ENCODE data around the gene PDIA5.
"Not testable (repeated sequence)": the region's sequence is repeated elsewhere in the genome, so short reads cannot be mapped to it uniquely, and the experiment has no call there.

PDIA5 gene

DNA sequence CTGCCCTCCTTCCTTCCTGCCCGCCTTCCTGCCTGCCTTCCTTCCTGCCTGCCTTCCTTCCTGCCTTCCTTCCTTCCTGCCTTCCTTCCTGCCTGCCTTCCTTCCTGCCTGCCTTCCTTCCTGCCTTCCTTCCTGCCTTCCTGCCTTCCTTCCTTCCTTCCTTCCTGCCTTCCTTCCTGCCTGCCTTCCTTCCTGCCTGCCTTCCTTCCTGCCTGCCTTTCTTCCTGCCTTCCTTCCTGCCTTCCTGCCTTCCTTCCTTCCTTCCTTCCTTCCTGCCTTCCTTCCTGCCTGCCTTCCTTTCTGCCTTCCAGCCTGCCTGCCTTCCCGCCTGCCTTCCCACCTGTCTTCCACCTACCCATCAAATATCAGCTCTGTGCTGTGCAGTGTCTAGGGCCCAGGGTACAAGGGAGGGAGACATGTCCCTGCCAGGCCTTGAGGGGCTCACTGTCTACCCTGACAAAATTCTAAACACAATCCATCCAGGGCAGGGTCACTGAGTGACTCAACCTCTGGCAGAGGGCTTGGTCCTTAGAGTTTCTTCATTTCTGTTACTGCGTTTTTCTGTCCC, 85.1 kb downstream of the PDIA5 start:
- DNase-seq, result not testable (repeated sequence)

DNA sequence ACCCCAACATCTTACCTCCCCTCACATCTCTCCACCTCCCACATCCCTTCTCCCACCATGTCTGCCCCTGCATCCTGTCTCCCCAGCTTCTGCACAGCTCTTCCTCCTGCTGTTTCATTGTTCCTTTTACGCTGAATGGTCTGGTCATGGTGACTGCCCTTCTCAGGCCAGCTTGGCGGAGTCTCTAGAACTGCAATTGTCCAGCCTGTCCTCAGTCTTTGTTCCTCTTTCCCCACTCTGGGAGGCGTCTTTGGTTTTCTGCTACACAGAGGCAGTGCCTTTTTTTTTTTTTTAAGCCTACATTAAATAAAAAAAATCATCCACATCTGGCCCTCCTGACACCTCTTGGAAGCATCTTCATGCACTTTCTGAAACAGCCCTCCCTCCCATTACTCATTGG, 85.9 kb downstream of the PDIA5 start:
- no peak for DNase-seq

DNA sequence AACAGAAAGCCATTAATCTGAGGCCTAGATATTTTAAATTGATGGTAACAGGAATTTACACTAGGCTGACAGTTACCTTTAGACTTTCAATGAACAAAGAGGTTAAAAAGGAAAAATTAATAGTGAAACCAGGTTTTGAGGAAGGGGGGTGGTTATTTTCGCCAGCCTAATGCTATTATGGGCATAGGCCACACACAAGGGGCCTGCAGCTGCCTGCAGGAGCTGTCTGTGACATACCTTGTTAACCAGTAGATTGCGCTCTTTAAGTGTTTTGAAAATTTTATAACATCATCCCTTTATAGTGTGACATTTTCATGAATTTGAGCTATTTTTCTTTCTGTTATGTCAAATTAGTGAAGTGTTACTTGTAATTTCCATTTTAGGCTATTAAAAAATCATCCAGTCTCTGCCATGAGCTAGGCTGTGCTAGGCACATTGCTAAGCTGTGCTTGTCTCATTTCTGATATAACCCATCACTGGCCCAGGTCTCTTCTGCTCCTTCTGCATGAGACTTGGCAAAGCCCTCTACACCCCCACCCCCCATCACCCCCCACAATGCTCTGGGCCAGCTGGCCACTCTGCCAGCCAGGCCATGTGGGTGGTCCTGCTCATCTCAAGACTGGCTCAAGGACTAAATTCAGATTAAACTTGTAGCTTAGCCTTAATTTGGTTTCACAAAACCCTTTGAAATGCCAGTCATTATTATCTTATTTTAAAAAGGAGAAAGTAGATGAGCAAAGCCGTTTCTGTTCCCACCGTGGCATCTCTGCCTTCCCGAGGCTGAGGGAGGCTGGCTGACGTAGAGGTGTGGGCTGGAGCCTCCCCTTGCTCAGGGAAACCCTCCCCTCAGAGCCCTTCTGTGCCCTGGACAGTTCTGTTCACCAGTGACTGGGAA, 86.5 kb downstream of the PDIA5 start:
- DNase-seq, result no peak

DNA sequence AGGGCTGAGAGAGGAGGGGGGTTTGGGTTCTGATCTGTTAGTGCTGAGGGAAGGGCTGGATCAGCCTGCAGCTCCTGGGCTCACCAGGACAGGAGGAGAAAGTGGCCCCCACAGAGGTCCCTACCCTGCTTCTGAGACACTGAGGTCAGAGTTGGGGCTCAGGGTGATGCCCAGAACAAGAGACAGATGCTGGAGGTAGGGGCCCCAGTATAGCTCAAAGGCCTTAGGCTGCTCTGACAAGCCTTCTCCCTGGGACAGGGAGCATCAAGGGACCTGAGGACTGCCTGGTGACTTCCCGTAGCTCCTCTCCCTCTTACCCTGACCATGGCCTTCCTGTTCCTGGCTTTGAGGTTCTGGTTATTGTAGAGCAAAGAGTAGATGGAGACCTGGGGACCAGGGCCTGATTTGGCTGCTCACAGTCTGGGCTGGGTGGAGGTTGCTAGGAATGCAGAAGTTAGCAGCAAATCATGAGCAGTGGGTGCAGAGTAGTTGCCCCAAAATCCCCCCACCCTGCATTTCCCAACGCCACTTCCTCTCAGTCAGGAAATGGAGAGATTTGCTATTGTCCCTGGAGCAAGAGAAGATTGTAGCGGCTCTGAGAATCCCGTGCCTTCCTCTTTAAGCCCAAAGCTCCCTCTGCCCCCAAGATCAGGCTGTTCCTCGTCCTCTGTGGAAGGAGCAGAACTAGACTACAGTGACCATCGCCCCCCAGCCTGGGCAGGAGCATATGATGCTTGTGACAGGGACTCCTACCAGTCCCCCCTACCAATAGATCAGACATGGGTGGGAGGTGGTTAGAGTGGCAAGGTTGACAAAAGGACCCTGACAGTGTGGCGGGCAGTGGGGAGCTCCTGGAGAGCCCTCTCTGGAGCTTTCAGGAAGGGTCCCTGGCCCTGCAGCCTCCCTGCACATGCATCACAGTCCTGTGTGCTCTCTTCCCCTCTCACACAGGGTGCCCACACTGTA, 87.5 kb downstream of the PDIA5 start:
- DNase-seq, result no peak

DNA sequence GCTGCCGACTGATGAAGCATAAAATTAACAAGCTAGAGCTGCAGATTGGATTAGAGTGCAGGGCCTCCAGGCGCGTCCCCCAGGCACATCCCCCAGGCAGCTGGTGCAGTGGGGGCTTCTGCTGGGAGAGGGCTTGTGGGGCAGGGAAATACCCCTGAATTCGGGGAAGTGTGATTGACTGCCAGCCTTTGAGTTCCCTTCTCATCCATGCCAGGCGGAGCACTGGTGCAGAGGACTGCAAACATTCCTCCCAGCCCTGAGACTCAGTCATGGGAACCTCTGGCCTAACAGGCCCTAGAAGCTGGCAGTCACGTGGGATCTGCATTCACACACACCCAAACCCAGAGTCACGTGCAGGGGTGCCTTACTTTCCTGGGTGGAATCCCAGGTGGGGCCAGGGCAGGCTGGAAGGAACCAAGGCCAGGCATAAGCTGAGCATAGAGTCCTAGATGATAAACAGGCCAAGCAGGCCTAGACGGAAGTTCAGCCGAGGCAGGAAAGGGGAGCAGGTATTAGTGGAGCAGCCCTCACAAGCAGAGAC, 88.7 kb downstream of the PDIA5 start:
- no peak for DNase-seq

DNA sequence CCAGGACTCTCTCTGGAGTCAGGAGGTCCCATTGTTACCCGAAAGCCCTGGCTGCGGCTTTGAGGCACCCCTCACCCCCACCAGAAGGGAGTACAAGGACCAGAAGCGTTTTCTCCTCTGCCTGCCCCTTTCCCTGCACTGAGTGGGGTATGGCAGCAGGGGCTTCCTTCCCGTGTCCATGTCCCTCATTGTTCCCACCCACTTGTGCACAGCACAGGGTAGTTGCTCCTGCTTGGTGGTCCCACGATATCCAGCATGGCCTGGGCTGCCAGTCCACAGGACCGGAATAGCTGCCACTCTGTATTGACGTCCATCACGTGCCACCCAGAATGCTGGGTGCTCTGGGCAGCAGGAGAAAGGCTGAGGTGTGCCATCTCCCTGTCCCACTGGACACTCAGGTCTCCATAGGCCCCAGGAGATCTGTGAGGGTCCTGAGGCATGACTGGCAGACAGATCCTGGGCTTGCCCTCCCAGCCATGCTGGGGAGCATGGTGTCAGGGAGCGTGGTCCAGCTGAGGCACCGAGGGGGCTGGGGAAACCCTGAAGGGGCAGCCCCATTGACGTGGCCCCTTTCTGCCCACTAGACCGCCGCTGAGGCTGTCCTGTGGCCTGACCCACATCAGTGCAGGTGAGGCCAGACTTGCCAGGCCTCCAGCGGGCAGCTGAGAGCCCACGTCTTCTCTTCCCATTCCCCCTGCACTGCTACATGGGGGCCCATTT, 89.6 kb downstream of the PDIA5 start:
- DNase-seq, result no peak

DNA sequence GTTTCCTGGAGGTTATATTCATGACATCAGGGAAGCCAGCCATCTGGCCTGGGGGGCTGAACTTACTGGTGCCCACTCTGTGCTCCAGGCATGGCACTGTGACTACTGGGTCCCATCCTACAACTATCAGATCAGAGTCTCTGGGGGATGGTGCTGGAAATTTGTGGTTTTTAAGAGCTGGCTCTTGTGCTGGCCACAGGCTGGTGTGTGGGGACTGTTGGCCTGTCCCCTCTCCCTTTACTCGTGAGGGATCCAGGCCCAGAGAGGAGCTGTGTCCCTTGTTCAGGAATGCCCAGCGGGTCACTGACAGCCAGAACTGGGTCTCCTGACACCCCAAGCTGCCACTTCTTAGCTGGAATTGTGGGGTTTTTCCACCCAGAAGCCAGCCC, 90.4 kb downstream of the PDIA5 start:
- DNase-seq, result peak; percentile 56

DNA sequence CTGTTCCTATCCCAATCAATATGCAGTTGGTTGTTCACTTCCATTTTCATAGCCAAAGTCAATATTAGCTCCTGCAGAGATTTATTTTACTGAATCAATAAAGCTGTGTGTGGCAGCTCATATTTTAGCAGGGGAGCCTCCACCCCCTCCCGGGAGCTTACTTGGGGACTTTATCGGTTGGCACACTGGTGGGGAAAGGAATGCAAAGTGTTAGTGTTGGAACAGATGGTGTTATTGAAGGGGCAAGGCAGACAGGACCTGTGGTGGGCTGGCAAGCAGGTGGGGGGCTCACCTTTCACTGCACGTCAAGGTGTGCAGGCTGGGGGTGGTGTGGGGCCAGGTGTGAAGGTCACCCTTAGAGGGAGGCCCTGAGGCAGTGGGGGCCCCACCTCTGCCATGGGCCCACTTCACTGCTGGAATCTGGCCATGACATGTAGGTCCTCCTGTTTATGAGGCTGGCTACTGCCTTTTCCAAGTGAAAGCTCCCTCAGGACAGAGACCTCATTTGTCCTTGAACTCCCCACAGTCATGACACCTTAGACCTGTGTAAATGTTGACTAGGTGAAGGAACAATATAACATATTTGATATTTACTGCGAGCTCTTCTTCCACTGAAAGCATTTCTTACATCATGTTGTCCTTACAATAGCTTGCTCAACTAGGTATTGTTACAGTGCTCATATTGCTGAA, 90.9 kb downstream of the PDIA5 start:
- DNase-seq, result peak; percentile 88

DNA sequence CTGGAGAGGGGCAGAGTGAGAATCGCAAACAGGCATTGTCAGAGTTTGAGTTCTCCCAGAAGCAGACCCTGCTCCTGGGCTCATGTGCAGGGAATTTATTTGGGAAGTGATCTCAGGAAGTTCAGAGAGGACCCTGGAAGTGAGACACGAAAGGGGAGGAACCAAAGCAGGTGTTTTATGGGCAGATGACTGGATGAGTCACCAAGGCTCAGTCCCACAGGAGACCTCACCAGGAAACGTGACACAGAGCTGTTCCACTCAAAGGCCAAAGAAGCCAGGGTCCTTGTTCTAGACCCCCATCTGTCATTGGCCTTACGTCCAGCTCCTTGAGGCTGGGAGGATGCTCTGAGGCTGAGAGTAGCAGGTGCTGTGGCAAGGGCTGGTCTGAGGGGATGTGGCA, 91.5 kb downstream of the PDIA5 start:
- no peak for DNase-seq

DNA sequence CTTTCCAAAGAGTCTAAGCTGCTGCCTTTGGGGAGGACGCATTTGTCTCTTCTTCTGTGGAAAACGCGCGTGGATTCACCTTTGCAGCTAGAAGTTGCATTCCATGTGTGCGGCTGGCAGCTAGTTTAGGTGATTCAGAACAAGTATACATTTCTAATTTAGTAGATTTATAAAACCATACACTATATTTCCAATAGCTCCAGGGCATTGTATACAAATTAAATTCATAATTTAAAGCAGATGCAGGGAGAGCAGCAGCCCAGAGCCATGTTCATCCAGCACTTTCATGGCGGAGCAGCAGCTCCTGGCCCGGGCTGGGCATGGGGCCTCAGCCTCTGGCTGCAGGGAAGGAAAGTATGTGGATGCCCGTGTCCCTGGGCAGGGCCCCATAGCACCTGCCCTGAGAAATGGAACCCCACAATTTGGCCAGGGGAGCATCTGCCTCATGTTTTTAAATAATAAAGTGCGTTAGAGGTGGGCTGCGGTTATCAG, 92.1 kb downstream of the PDIA5 start:
- no peak for DNase-seq

DNA sequence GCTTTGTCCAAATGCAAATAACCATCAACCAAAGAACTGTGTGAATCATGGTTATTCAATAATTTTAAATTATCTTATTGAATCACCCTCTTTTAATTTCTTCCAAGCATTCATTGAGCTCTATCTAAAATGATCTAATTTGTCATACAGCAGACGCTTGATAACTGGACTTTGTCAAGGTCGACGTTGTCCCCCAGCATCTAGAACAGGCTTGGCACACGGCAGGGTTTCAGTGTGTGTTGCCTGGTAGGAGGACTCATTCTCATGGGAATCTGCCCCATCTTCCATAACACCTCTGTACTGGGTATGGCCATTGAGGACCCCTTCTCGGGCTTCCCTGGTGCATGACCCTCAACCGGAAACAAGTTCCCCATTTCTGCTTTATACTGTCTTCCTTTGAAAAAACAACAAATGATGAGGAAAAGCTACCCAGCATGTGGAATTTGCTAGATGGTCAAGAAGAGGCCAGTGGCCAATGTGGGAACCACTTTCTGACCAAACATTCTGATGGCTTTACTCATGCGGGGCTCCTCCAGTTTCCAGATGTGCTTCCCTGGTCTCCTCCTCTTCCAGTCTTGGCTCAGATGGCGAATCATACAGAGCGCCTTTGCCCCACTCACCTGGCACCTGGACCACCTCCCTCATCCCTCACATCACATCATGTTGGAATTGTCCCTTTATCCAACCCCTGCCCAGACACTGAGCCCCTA, 93.3 kb downstream of the PDIA5 start:
- no peak for DNase-seq

DNA sequence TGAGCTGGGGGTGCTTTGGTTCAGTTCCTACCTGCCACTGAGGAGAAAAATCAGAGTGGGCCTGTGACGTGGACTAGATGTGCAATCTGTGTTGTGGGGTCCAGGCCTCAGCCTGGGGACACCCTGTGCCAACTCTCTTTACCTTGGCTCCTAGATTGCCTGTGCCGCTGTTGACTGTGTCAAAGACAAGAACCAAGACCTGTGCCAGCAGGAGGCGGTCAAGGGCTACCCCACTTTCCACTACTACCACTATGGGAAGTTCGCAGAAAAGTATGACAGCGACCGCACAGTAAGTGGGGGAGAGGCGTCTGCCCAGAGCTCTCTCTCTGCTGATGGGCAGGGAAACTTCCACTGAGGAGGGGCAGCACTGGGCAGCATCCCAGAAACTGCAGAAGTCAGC, 94.3 kb downstream of the PDIA5 start:
- no peak for DNase-seq

DNA sequence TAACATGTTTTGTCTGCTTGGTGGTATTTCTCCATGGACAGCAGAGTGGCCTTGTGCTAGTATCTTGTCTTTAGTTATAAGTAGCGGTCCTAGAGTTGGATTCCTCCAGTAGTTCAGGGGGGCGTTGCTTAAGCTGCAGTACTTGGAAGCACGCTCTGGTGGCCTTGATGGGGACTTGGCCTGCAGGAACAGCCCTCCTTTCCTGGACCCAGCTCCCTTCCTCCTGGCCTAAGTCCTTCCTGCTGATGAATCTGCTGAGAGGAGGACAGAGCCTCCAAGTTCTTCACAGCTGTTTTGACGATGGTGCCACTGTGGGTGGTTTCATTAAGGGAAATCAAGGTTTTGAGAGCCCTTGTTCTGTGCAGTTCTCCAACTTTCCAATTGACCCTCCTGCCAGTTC, 96.3 kb downstream of the PDIA5 start:
- DNase-seq, result no peak

DNA sequence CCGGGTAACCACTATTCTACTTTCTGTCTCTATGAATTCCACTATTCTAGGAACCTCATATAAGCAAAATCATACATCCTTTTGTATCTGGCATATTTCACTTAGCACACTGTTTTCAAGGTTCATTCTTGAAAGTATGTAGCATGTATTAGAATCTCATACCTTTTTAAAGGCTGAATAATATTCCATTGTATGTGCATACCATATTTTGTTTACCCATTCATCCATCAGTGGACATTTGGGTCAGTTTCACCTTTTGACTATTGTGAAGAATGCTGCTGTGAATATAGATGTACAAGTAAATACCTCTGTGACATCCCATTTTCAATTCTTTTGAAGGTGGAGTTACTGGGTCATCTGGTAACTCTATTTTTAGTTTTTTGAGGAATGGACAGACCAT, 98.3 kb downstream of the PDIA5 start:
- no peak for DNase-seq

DNA sequence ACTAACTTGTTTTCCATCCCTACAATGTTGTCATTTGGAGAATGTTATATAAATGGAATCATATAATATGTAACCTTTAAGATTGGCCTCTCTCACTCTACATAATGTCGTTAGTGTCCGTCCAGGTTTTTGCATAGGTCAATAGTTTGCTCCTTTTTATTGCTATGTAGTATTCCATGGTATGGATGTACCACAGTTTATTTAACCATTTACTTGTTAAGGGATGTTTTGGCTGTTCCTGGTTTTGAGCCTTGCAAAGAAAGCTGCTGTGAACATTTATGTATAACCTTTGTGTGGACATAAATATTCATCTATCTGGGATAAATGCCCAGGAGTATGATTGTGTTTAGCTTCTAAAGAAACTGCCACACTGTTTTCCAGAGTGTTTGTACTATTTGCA, 100.9 kb downstream of the PDIA5 start:
- no peak for DNase-seq

DNA sequence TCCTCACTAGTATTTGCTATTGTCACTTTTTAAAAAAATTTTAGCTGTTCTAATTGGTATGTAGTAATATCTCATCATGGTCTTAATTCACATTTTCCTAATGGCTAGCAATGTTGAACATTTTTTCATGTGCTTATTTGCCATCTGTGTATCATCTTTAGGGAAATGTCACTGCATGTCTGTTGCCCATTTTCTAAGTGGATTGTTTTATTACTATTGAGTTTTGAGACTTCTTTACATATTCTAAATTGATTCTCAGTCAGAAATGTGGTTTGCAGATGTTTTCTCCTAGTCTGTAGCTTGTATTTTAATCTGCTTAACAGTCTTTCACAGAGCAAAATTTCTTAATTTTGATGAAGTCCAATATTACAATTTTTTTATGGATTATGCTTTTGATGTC, 101.3 kb downstream of the PDIA5 start:
- no peak for DNase-seq

DNA sequence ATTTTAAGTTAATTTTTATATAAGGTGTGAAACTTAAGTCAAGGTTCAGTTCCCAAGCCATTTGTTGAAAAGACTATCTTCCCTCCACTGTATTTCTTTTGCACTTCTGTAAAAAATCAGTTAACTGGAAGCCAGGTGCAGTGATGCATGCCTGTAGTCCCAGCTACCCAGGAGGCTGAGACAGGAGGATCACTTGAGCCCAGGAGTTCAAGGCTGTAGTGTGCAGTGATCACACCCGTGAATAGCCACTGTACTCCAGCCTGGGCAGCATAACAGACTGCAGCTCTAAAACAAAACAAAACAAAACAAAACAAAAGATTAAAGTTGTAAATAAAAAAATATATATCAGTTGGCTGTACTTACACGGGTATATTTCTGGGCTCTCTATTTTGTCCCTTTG, 101.8 kb downstream of the PDIA5 start:
- no peak for DNase-seq

DNA sequence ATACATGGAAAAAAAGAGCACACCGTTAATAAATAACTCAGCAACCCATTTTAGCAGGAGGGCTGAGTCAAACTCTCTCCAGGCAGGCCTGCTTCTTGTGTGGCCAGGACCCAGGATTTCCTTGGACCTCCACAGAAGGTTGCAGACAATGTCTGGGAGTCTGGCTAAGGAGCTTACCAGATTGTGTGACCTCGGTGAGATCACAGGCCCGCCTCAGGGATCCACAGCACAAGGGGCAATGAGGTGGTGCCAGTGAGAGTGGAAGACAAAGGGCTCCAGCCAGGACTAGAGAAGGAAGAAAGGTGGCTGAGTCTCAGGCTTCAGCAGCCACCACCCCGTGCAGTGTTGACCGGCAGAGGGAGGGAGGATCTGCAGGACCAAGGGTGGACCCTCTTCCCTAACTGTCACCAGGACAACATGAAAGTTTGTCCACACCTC, 102.7 kb downstream of the PDIA5 start:
- no peak for DNase-seq

DNA sequence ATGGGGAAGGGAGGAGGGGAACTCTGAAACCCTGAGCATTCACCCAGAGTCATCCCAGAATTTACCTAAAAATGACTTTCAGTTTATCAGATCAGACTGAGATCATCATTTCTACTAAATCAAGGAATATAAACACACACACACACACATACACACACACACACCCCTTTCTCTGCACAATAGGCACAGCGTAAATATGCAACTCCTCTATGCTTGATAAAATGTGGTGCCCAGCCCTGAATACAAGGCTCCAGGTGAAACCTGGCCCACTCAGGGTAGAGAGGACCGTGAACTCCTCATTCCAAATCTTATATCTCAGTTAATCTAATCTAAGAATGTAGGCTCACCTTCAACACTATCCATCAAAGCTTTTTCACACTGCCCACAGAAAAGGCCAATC, 103.1 kb downstream of the PDIA5 start:
- DNase-seq, result no peak

DNA sequence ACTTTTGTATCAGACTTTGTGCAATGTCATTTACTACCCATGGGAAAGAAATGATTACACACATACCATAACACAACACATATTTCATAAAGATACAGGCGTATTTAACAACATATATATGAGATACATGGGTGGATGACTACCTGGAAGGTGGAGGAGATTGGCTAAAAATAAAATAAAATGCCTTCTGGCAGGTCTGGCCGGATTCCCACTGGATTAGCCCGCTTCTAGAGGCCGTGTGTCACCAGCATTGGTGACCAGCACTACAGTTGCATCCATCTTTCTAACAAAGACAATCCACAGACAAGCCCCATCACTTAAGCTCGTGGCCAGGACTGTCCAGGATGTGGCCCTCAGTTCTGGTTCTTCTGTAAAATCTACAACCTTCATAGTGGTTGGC, 114.0 kb downstream of the PDIA5 start:
- DNase-seq, result no peak

DNA sequence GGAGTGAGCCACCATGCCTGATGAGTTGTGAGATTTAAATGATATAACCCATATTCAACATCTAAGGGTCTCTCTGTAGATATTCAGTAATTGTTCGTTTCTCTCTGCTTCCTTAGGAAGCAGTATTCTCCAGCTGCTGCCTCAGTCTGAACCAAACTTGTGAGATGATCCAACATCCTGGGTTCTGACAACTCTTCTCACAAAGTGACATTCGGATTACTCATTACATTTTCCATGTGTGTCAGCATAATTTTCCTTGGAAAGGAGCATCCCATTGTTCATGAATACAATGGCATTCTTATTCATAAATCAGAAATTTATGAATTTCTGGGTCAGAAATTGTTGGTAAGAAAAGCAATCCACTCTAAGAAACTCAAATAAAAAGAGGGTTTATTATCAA, 119.9 kb downstream of the PDIA5 start:
- DNase-seq, result no peak
